ENCODE measurements around the gene ZNF366. TPM values are rescaled to one million over a fixed set of nuclear protein-coding genes. Genes with fewer than 3 reads are reported as not detected.
A peak's percentile ranks its signal among the peaks of the same experiment; 100 is the strongest.

Gene ZNF366
- total and polyA plus RNA-seq, 3 donors from 2014 or later = 0.96 to 2.2 (median 1.4) TPM

DNA sequence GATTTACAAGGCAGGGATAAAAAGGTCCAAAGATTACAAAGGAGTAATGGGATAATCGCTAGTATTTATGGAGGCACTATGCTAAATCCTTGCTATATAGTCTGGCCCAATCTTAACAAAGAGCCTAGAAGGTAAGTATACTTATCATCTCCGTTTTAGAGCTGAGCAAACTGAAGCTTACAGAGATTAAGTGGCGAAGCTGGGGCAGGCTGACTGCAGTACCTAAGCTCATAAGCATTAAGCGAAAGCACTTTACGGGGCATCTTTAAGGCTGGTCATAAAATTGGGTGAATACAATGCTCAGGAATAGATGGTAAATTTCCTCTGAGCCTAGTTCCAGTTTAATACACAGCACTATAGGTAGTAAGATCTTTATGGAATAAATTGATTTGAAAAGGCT lies 30.0 kb upstream of the ZNF366 start:
- TF ChIP-seq, protein P1, sequence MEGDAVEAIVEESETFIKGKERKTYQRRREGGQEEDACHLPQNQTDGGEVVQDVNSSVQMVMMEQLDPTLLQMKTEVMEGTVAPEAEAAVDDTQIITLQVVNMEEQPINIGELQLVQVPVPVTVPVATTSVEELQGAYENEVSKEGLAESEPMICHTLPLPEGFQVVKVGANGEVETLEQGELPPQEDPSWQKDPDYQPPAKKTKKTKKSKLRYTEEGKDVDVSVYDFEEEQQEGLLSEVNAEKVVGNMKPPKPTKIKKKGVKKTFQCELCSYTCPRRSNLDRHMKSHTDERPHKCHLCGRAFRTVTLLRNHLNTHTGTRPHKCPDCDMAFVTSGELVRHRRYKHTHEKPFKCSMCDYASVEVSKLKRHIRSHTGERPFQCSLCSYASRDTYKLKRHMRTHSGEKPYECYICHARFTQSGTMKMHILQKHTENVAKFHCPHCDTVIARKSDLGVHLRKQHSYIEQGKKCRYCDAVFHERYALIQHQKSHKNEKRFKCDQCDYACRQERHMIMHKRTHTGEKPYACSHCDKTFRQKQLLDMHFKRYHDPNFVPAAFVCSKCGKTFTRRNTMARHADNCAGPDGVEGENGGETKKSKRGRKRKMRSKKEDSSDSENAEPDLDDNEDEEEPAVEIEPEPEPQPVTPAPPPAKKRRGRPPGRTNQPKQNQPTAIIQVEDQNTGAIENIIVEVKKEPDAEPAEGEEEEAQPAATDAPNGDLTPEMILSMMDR (IDR thresholded peaks at IDR 0.05) = no peak
- TF ChIP-seq POLR2A (IDR thresholded peaks at IDR 0.05) = no peak
- 80 to 96% methylated on average over 5 of the region's 5 CpGs for WGBS, 2 donors
- intact Hi-C loops (cut with DNase I; ENCODE audit: low total_unique reads) = no loop called here

DNA sequence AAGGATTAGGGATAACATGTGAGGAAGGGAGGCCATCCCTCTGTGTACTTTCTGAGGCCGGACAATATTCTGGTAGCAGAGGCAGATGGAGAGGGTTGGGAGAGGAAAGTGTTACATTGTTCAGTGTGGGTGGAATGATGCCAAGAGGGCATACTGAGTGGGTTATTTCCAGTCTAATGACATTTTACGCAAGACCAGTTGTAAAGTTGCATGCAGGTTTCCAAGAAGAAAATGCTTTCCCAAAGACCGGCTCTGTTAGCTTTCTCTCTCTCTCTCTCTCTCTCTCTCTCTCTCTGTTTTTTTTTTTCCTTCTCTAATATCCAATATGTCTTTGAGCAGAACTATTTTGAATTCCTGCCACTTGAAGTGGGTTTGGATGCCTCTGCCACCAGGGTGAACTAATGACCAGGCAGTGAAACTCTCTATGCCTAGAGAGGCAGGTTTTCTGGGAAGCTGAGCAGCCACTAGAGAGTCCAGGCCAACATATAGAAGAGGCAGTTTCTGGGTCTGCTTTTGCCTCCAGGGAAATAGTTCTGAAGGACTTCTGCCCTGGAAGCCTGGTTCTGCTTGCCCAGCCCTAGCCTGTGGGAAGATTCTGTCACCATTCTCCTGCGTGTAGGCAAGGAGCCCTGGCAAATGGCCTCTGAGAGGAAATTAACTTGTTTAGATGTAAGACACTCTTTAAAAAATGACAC lies 24.4 kb upstream of the ZNF366 start:
- WGBS, 2 donors = 74 to 78% methylated on average over 4 of the region's 4 CpGs
- DNase-seq = peak; percentile 54
- TF ChIP-seq POLR2A (IDR thresholded peaks at IDR 0.05) = no peak
- TF ChIP-seq, protein P1 (IDR thresholded peaks at IDR 0.05) = no peak
- H3K27ac ChIP-seq = no peak overlapping the region
- no peaks in the 10 kb centered on the region for H3K36me3 ChIP-seq (ENCODE audit: low read depth, missing control alignments)
- H3K4me1 ChIP-seq = no peaks in the 10 kb centered on the region
- no peak overlapping the region for H3K4me3 ChIP-seq
- intact Hi-C loops (cut with DNase I; ENCODE audit: low total_unique reads) = no loop called here
- H3K27me3 ChIP-seq = no peaks in the 10 kb centered on the region
- no peaks in the 10 kb centered on the region for H3K9me3 ChIP-seq

More for the DNA sequence above, 30.0 kb upstream of the ZNF366 start:
- Histone ChIP-seq H3K9me3 (no peaks in the 10 kb centered on the region), H3K27me3 (no peaks in the 10 kb centered on the region), H3K27ac (no peak overlapping the region), H3K4me3 (no peak overlapping the region), H3K4me1 (no peaks in the 10 kb centered on the region), H3K36me3 (ENCODE audit: low read depth, missing control alignments) (no peaks in the 10 kb centered on the region)
- DNase-seq = no peak

DNA sequence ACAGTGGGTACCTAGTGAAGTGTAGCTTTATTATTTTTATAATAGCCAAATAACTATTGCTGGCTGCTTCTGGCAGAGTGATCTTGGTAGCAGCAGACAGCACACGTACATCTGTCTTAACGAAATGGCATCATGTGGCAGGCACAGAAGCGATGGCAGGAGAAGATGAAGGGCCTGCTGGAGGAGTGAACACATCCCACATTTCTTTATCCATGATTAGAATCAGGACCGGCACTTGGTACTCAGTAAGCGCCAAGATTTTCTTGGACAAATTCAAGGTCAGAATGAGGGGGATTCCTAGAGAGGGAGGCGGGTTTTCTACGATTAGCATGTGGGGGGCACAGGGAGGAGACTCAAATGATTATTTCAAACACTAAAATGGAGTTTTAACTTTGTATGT lies 23.0 kb upstream of the ZNF366 start:
- intact Hi-C loops (cut with DNase I; ENCODE audit: low total_unique reads) = no loop called here
- Histone ChIP-seq H3K27ac (no peak overlapping the region), H3K36me3 (ENCODE audit: low read depth, missing control alignments) (no peaks in the 10 kb centered on the region), H3K4me1 (no peaks in the 10 kb centered on the region), H3K9me3 (no peaks in the 10 kb centered on the region), H3K27me3 (no peaks in the 10 kb centered on the region), H3K4me3 (no peak overlapping the region)
- TF ChIP-seq POLR2A (IDR thresholded peaks at IDR 0.05) = no peak
- no peak for DNase-seq
- WGBS, 2 donors = 26 to 62% methylated on average over 7 of the region's 7 CpGs

DNA sequence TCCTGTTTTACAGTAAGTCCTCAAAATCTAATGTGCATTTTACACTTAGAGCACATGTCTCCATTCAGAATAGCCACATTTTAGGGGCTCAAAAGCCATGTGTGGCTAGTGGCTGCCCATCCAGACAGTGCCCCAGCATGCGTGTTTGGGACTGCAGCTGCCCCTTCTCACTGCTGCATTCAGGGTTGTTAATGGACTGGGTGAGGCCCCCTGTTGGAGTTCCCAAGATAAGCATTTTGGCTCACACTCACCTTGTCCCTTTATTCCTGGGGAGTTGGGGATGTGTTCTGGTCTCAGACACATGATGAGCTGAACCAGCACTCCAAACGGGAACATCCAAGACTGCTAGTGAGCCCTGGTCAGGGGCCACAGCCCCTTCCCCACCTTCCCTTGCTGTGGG lies 22.2 kb upstream of the ZNF366 start:
- H3K9me3 ChIP-seq = no peaks in the 10 kb centered on the region
- H3K27ac ChIP-seq = no peak overlapping the region
- H3K4me1 ChIP-seq = no peaks in the 10 kb centered on the region
- TF ChIP-seq POLR2A (IDR thresholded peaks at IDR 0.05) = no peak
- TF ChIP-seq, protein P1 (IDR thresholded peaks at IDR 0.05) = no peak
- no peak for DNase-seq
- no peaks in the 10 kb centered on the region for H3K27me3 ChIP-seq
- 93 to 94% methylated on average over 2 of the region's 2 CpGs for WGBS, 2 donors
- H3K36me3 ChIP-seq (ENCODE audit: low read depth, missing control alignments) = no peaks in the 10 kb centered on the region
- H3K4me3 ChIP-seq = no peak overlapping the region
- intact Hi-C loops (cut with DNase I; ENCODE audit: low total_unique reads) = loop anchor here (10.0 kb wide), 1 partner anchor 155 kb away; no protein-coding TSS in a partner anchor

DNA sequence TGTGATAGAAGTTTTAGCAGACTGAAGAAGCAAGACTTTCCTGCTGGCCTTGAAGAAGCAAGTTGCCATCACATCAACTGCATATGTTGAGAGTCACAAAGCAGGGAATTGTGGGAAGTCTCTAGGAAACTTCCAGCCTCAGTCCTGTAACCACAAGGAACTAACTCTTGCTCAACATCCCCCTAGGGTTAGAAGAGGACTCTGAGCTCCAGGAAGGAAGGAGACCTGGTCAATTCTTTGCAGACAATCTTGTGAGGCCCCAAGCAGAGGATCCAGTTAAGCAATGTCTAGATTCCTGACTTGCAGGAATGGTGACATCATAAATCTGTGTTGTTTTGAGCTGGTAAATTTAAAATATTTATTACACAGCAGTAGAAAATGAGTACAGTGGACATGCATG lies 18.6 kb upstream of the ZNF366 start:
- Histone ChIP-seq H3K36me3 (ENCODE audit: low read depth, missing control alignments) (no peaks in the 10 kb centered on the region), H3K4me1 (no peaks in the 10 kb centered on the region), H3K9me3 (no peaks in the 10 kb centered on the region), H3K27me3 (no peaks in the 10 kb centered on the region), H3K27ac (no peak overlapping the region), H3K4me3 (no peak overlapping the region)
- intact Hi-C loops (cut with DNase I; ENCODE audit: low total_unique reads) = loop anchor here (10.0 kb wide), 1 partner anchor 151 kb away; no protein-coding TSS in a partner anchor
- TF ChIP-seq, protein P1 (IDR thresholded peaks at IDR 0.05) = no peak
- no peak for TF ChIP-seq POLR2A (IDR thresholded peaks at IDR 0.05)
- no peak for DNase-seq

All from testis (tissue), 3 donors.